ENCODE measurements around the gene IL19.

IL19 gene

GRCh38 chr1:206859082-206859521 is 88.5 kb downstream of the IL19 start:
- no peak for DNase-seq (ENCODE audit: low read depth in 2 of 2)

GRCh38 chr1:206860165-206860564 is 89.6 kb downstream of the IL19 start:
- DNase-seq (ENCODE audit: low read depth in 2 of 2), result no peak

- no peak for DNase-seq (ENCODE audit: low read depth in 2 of 2)
Measured at GRCh38 chr1:206863266-206863665, 92.7 kb downstream of the IL19 start.

- peak; percentile 71 to 72 for DNase-seq (ENCODE audit: low read depth in 2 of 2)
Measured at GRCh38 chr1:206864939-206865671, 94.5 kb downstream of the IL19 start, which contains the start of gene IL20. IL20 (plus strand) TSS chr1:206865623; CDS start chr1:206865853, 230 bp downstream.

GRCh38 chr1:206866062-206866461 is 95.5 kb downstream of the IL19 start:
- no peak for DNase-seq (ENCODE audit: low read depth in 2 of 2)

GRCh38 chr1:206867239-206867638 is 96.7 kb downstream of the IL19 start:
- DNase-seq (ENCODE audit: low read depth in 2 of 2), result no peak

GRCh38 chr1:206867716-206868115 is 97.1 kb downstream of the IL19 start:
- no peak for DNase-seq (ENCODE audit: low read depth in 2 of 2)

GRCh38 chr1:206868264-206868663 is 97.7 kb downstream of the IL19 start:
- no peak for DNase-seq (ENCODE audit: low read depth in 2 of 2)

- no peak for DNase-seq (ENCODE audit: low read depth in 2 of 2)
Measured at GRCh38 chr1:206872139-206872538, 101.6 kb downstream of the IL19 start.

- DNase-seq (ENCODE audit: low read depth in 2 of 2), result no peak
Measured at GRCh38 chr1:206873603-206874188, 103.1 kb downstream of the IL19 start.

GRCh38 chr1:206875752-206876377 is 105.3 kb downstream of the IL19 start:
- DNase-seq (ENCODE audit: low read depth in 2 of 2), result no peak

GRCh38 chr1:206878456-206878855 is 107.9 kb downstream of the IL19 start:
- no peak for DNase-seq (ENCODE audit: low read depth in 2 of 2)

GRCh38 chr1:206880314-206880713 is 109.7 kb downstream of the IL19 start:
- DNase-seq (ENCODE audit: low read depth in 2 of 2), result no peak

GRCh38 chr1:206882555-206882954 is 112.0 kb downstream of the IL19 start:
- DNase-seq (ENCODE audit: low read depth in 2 of 2), result no peak

GRCh38 chr1:206883160-206883559 is 112.6 kb downstream of the IL19 start:
- no peak for DNase-seq (ENCODE audit: low read depth in 2 of 2)

GRCh38 chr1:206883876-206884275 is 113.3 kb downstream of the IL19 start:
- no peak for DNase-seq (ENCODE audit: low read depth in 2 of 2)

GRCh38 chr1:206885341-206886060 is 114.9 kb downstream of the IL19 start:
- no peak for DNase-seq (ENCODE audit: low read depth in 2 of 2)

- no peak for DNase-seq (ENCODE audit: low read depth in 2 of 2)
Measured at GRCh38 chr1:206886831-206887230, 116.3 kb downstream of the IL19 start.

GRCh38 chr1:206887701-206888100 is 117.1 kb downstream of the IL19 start:
- DNase-seq (ENCODE audit: low read depth in 2 of 2), result no peak

GRCh38 chr1:206890125-206891060 is 119.8 kb downstream of the IL19 start:
- DNase-seq (ENCODE audit: low read depth in 2 of 2), result no peak

- DNase-seq (ENCODE audit: low read depth in 2 of 2), result no peak
Measured at GRCh38 chr1:206891412-206891811, 120.8 kb downstream of the IL19 start.
